ENCODE data around the gene C1orf159. TPM values are rescaled to one million over a fixed set of nuclear protein-coding genes. Genes with fewer than 3 reads are reported as not detected.

Gene C1orf159
- total and polyA plus RNA-seq, 2 donors (not counting 1 experiment from before 2014, with no cell fraction given) = 23.0 to 25.6 TPM

- peaks cover 9 to 11% of the 10 kb centered on the region in 2 donors for H3K4me1 ChIP-seq (ENCODE audit: control insufficient read depth in 2 of 2, insufficient read depth in 2 of 2, low read length in 2 of 2)
- peaks cover 0 to 5% (median 0%) of the 10 kb centered on the region in 3 donors for H3K9me3 ChIP-seq (ENCODE audit: control extremely low read depth in 1 of 3, control insufficient read depth in 2 of 3, insufficient read depth in 1 of 3, low read length in 2 of 3)
- Mint-ChIP-seq H3K9me3 (ENCODE audit: insufficient read depth) (no peaks in the 10 kb centered on the region), H3K27ac (no peak overlapping the region), H3K27me3 (peaks cover 7% of the 10 kb centered on the region), H3K4me1 (peaks cover 6% of the 10 kb centered on the region), H3K4me3 (no peak overlapping the region)
- ChIA-PET POLR2A (no interaction called here), CTCF (interaction anchor here (0.7 kb wide), 1 partner anchor 13 kb away, joined by 3 read pairs; no protein-coding TSS in a partner anchor)
- H3K27me3 ChIP-seq (replicated peaks in 1 of 4; ENCODE audit: control extremely low read depth in 1 of 4, control insufficient read depth in 3 of 4, insufficient read depth in 4 of 4, low read length in 3 of 4) = peaks cover 0 to 16% (median 4%) of the 10 kb centered on the region in 4 experiments
- H2AFZ ChIP-seq (ENCODE audit: insufficient read depth, low read depth, low read length, poor library complexity, severe bottlenecking) = no peak overlapping the region
- no peaks in the 10 kb centered on the region for H4K20me1 ChIP-seq (ENCODE audit: control insufficient read depth, insufficient read depth, low read length, poor library complexity, severe bottlenecking)
- WGBS (ENCODE audit: insufficient coverage) = 95% methylated on average over 17 of the region's 18 CpGs
- no peak overlapping the region for H3K27ac ChIP-seq (ENCODE audit: low read length in 2 of 2)
- TF ChIP-seq CTCF (IDR thresholded peaks at IDR 0.05) (no peak), EZH2 (IDR thresholded peaks at IDR 0.05; ENCODE audit: borderline replicate concordance, insufficient read depth, low read depth, low read length, poor library complexity, severe bottlenecking) (no peak)
- no peak overlapping the region for H3K4me2 ChIP-seq (replicated peaks; ENCODE audit: low read depth, low read length, poor library complexity, severe bottlenecking)
- H3K36me3 ChIP-seq (replicated peaks in 1 of 2; ENCODE audit: control extremely low read depth in 1 of 2, control insufficient read depth in 1 of 2, extremely low read depth in 1 of 2, insufficient read depth in 2 of 2, low read length in 1 of 2) = no peaks in the 10 kb centered on the region
- H3K4me3 ChIP-seq (ENCODE audit: control extremely low read depth in 1 of 5, extremely low read depth in 1 of 5, insufficient read depth in 1 of 5, low read depth in 2 of 5, low read length in 4 of 5) = no peak overlapping the region
- no peaks in the 10 kb centered on the region for H3K79me2 ChIP-seq (ENCODE audit: control insufficient read depth, insufficient read depth, low read length)
- DNase-seq = no peak
- no peak for ATAC-seq (ENCODE audit: low read depth)
- intact Hi-C loops (cut with micrococcal nuclease) = no loop called here
- no peak overlapping the region for H3K9ac ChIP-seq (ENCODE audit: low read length)
Measured at GRCh38 chr1:1054099-1054700, 61.7 kb downstream of the C1orf159 start.

GRCh38 chr1:1053682-1054081 is 62.2 kb downstream of the C1orf159 start:
- H4K20me1 ChIP-seq (ENCODE audit: control insufficient read depth, insufficient read depth, low read length, poor library complexity, severe bottlenecking) = no peaks in the 10 kb centered on the region
- CTCF ChIA-PET = interaction anchor here (0.7 kb wide), 1 partner anchor 13 kb away, joined by 3 read pairs; no protein-coding TSS in a partner anchor
- peaks cover 0 to under 1% (median 0%) of the 10 kb centered on the region in 3 donors for H3K9me3 ChIP-seq (ENCODE audit: control extremely low read depth in 1 of 3, control insufficient read depth in 2 of 3, insufficient read depth in 1 of 3, low read length in 2 of 3)
- H3K79me2 ChIP-seq (ENCODE audit: control insufficient read depth, insufficient read depth, low read length) = no peaks in the 10 kb centered on the region
- peaks cover 0 to 13% (median 3%) of the 10 kb centered on the region in 4 experiments for H3K27me3 ChIP-seq (replicated peaks in 1 of 4; ENCODE audit: control extremely low read depth in 1 of 4, control insufficient read depth in 3 of 4, insufficient read depth in 4 of 4, low read length in 3 of 4)
- WGBS (ENCODE audit: insufficient coverage) = 94% methylated on average over 15 of the region's 18 CpGs
- H3K4me3 ChIP-seq (ENCODE audit: control extremely low read depth in 1 of 5, extremely low read depth in 1 of 5, insufficient read depth in 1 of 5, low read depth in 2 of 5, low read length in 4 of 5) = no peak overlapping the region
- no peaks in the 10 kb centered on the region for H3K36me3 ChIP-seq (replicated peaks in 1 of 2; ENCODE audit: control extremely low read depth in 1 of 2, control insufficient read depth in 1 of 2, extremely low read depth in 1 of 2, insufficient read depth in 2 of 2, low read length in 1 of 2)
- ATAC-seq (ENCODE audit: low read depth) (no peak), DNase-seq (no peak)
- intact Hi-C loops (cut with micrococcal nuclease) = no loop called here
- H3K4me1 ChIP-seq (ENCODE audit: control insufficient read depth in 2 of 2, insufficient read depth in 2 of 2, low read length in 2 of 2) = peaks cover 4 to 7% of the 10 kb centered on the region in 2 donors
- no peak overlapping the region for H3K27ac ChIP-seq (ENCODE audit: low read length in 2 of 2)
- Mint-ChIP-seq H3K4me1 (peaks cover 6% of the 10 kb centered on the region), H3K27me3 (peaks cover 7% of the 10 kb centered on the region), H3K9me3 (ENCODE audit: insufficient read depth) (no peaks in the 10 kb centered on the region), H3K4me3 (no peak overlapping the region), H3K27ac (no peak overlapping the region)
- POLR2A ChIA-PET = no interaction called here
- no peak overlapping the region for H3K9ac ChIP-seq (ENCODE audit: low read length)
- no peak for TF ChIP-seq EZH2 (IDR thresholded peaks at IDR 0.05; ENCODE audit: borderline replicate concordance, insufficient read depth, low read depth, low read length, poor library complexity, severe bottlenecking)
- no peak for TF ChIP-seq CTCF (IDR thresholded peaks at IDR 0.05)
- no peak overlapping the region for H3K4me2 ChIP-seq (replicated peaks; ENCODE audit: low read depth, low read length, poor library complexity, severe bottlenecking)
- no peak overlapping the region for H2AFZ ChIP-seq (ENCODE audit: insufficient read depth, low read depth, low read length, poor library complexity, severe bottlenecking)
